Left renal cortex interstitium (tissue), 4 donors: Measurements from ENCODE around the gene KCNMA1. TPM values are rescaled to one million over a fixed set of nuclear protein-coding genes. Genes with fewer than 3 reads are reported as not detected.
"Not testable (repeated sequence)": the region's sequence is repeated elsewhere in the genome, so short reads cannot be mapped to it uniquely, and the experiment has no call there.

Experiments
- DNase-seq, 4 donors: peaks; one replicate each; pipeline ENCODE4 v3.0.0-alpha.2; 2013; ENCODE audit warnings: low read depth in 4 of 4, low spot score in 2 of 4, missing footprints in 1 of 4
- polyA plus RNA-seq, 4 donors: library from polyadenylated mRNA; unstranded; fragments of 120-200 nt; gene quantifications; one replicate each; pipeline ENCODE4 v1.2.1, GENCODE V29; 2013; ENCODE audit not compliant: insufficient read length in 4 of 4

Gene KCNMA1
- polyA plus RNA-seq, 4 donors = 2.8 to 5.2 (median 3.7) TPM

- no peak for DNase-seq
Measured at GRCh38 chr10:77664696-77665095, 27.1 kb upstream of the KCNMA1 start.

- DNase-seq = no peak
Measured at GRCh38 chr10:77664008-77664407, 26.4 kb upstream of the KCNMA1 start.

GRCh38 chr10:77661674-77662073 lies 24.1 kb upstream of the KCNMA1 start:
- no peak for DNase-seq

- no peak for DNase-seq
Measured at GRCh38 chr10:77661100-77661499, 23.5 kb upstream of the KCNMA1 start.

- DNase-seq = not testable (repeated sequence)
Measured at GRCh38 chr10:77659046-77659670, 21.6 kb upstream of the KCNMA1 start.

- no peak for DNase-seq
Measured at GRCh38 chr10:77653210-77653609, 15.6 kb upstream of the KCNMA1 start.

GRCh38 chr10:77649333-77650331 lies 12.0 kb upstream of the KCNMA1 start:
- no peak for DNase-seq

GRCh38 chr10:77648472-77648871 lies 10.9 kb upstream of the KCNMA1 start:
- DNase-seq = no peak

- no peak for DNase-seq
Measured at GRCh38 chr10:77647543-77648293, 10.1 kb upstream of the KCNMA1 start.

- DNase-seq = no peak
Measured at GRCh38 chr10:77644557-77645243, 7.1 kb upstream of the KCNMA1 start.

GRCh38 chr10:77643795-77644468 lies 6.3 kb upstream of the KCNMA1 start:
- DNase-seq = no peak

- DNase-seq = peak; percentile 51 to 71 (median 61)
Measured at GRCh38 chr10:77641788-77642397, 4.3 kb upstream of the KCNMA1 start.

- DNase-seq = no peak
Measured at GRCh38 chr10:77641344-77641743, 3.7 kb upstream of the KCNMA1 start.

GRCh38 chr10:77640167-77640566 lies 2.6 kb upstream of the KCNMA1 start:
- DNase-seq = no peak

- no peak for DNase-seq
Measured at GRCh38 chr10:77639756-77640155, 2.1 kb upstream of the KCNMA1 start.

GRCh38 chr10:77638321-77639101 lies 903 bp upstream of the KCNMA1 start:
- DNase-seq = peak in 1 of 4 donors; percentile 38

- no peak for DNase-seq
Measured at GRCh38 chr10:77636967-77637531, 559 bp downstream of the KCNMA1 start.

- DNase-seq = no peak
Measured at GRCh38 chr10:77636282-77636966, 1.2 kb downstream of the KCNMA1 start.
